Brain microvascular endothelial cell (primary cell): Measurements from ENCODE around the gene VPS18.
A peak's percentile ranks its signal among the peaks of the same experiment; 100 is the strongest.
"Not testable (repeated sequence)": the region's sequence is repeated elsewhere in the genome, so short reads cannot be mapped to it uniquely, and the experiment has no call there.

Source experiments
- DNase-seq: peaks from one replicate; pipeline ENCODE4 v3.0.0-alpha.2; 2020
- H3K27ac ChIP-seq: fragments of 250-450 bp; sonication (Bioruptor Pico); 2 replicates; pipeline ENCODE4 v1.5.1; 2020; ENCODE audit warnings: mild to moderate bottlenecking, moderate library complexity
- H3K27me3 ChIP-seq: fragments of 250-450 bp; sonication (Bioruptor Pico); replicated peaks from 2 replicates; pipeline ENCODE4 v1.5.1; 2020; ENCODE audit warnings: mild to moderate bottlenecking
- H3K36me3 ChIP-seq: fragments of 250-450 bp; sonication (Bioruptor Pico); replicated peaks from 2 replicates; pipeline ENCODE4 v1.5.1; 2020; ENCODE audit warnings: mild to moderate bottlenecking
- H3K4me3 ChIP-seq: 2 replicates; pipeline ENCODE4 v1.5.1; 2011; ENCODE audit warnings: low read depth, mild to moderate bottlenecking, control low read depth, low read length, moderate library complexity
- in situ Hi-C: cut with HindIII; loops from 2 replicates; pipeline ENCODE4 v1.10.0; 2017; ENCODE audit warnings: low sequenced_read_pairs, low pct_ligation_motif_present
- TF ChIP-seq, protein P1 (sequence below): IDR thresholded peaks from 2 replicates; pipeline ENCODE4 v1.5.1; 2011; ENCODE audit warnings: low read depth, mild to moderate bottlenecking, moderate library complexity, low read length, control low read depth, inconsistent platforms; ENCODE audit errors: missing control alignments

Gene VPS18

DNA sequence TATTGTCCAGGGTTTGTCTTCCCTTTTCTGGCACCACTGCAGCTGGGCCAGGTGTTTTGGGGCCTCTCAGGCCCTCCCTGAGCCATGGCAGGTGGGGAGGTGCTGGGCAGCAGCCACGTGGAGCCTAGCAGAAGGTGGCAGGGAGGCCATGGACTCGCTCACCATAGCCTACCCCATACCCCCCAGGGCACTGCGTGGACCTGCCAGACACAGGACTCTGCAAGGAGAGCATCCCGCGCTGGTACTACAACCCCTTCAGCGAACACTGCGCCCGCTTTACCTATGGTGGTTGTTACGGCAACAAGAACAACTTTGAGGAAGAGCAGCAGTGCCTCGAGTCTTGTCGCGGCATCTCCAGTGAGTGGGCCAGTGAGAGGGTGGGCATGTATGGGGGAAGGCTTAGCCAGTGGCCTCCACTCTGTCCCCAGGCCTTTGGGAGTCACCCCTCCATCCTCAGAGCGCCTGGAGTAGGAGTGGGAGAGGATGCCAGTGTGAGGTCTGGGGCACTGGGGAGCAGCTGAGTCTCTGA lies 38.5 kb upstream of the VPS18 start:
- in situ Hi-C loops = no loop called here
- Histone ChIP-seq H3K4me3 (no peak overlapping the region), H3K36me3 (no peaks in the 10 kb centered on the region), H3K27me3 (no peaks in the 10 kb centered on the region), H3K27ac (no peak overlapping the region)
- no peak for DNase-seq
- TF ChIP-seq, protein P1, sequence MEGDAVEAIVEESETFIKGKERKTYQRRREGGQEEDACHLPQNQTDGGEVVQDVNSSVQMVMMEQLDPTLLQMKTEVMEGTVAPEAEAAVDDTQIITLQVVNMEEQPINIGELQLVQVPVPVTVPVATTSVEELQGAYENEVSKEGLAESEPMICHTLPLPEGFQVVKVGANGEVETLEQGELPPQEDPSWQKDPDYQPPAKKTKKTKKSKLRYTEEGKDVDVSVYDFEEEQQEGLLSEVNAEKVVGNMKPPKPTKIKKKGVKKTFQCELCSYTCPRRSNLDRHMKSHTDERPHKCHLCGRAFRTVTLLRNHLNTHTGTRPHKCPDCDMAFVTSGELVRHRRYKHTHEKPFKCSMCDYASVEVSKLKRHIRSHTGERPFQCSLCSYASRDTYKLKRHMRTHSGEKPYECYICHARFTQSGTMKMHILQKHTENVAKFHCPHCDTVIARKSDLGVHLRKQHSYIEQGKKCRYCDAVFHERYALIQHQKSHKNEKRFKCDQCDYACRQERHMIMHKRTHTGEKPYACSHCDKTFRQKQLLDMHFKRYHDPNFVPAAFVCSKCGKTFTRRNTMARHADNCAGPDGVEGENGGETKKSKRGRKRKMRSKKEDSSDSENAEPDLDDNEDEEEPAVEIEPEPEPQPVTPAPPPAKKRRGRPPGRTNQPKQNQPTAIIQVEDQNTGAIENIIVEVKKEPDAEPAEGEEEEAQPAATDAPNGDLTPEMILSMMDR = no peak

DNA sequence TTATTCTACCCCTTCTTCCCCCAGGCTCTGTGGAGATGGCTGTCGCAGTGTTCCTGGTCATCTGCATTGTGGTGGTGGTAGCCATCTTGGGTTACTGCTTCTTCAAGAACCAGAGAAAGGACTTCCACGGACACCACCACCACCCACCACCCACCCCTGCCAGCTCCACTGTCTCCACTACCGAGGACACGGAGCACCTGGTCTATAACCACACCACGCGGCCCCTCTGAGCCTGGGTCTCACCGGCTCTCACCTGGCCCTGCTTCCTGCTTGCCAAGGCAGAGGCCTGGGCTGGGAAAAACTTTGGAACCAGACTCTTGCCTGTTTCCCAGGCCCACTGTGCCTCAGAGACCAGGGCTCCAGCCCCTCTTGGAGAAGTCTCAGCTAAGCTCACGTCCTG lies 37.5 kb upstream of the VPS18 start:
- no peak for DNase-seq
- Histone ChIP-seq H3K27ac (no peak overlapping the region), H3K4me3 (no peak overlapping the region), H3K36me3 (no peaks in the 10 kb centered on the region), H3K27me3 (no peaks in the 10 kb centered on the region)
- TF ChIP-seq, protein P1 = no peak
- in situ Hi-C loops = no loop called here

DNA sequence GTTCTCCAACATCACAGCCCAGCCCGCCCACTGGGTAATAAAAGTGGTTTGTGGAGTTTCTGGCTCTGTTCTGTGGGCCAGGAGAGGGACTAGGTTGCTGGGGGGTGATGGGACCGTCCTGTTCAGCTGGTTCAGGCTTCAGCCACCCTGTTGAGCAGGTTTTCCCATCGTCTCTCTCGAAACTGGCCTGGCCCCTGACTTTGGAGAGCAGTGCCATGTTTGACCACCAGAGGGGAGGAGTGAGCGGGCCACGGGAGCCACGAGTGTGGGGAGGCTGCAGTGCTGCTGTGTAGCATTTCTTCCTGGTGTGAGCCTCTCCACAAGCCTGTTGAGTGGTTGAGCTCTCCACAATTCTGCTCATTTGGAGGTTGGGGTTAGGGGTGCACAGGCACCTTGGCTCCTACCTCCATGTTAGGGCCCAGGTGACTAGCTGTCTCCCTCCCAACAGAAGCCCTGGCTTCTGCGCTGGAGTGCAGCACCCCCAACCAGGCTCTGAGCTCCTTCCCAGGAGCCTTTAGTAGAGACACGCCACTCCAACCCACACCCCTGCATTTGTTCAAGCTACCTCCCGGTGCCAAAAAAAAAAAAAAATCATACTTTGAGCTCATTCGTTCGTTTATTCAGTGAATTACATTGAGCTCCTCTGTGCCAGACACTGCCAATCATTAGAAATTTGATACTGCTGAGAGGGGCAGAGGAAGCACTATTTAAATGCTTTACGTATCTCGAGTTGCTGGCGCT lies 36.5 kb upstream of the VPS18 start:
- H3K27ac ChIP-seq = no peak overlapping the region

DNA sequence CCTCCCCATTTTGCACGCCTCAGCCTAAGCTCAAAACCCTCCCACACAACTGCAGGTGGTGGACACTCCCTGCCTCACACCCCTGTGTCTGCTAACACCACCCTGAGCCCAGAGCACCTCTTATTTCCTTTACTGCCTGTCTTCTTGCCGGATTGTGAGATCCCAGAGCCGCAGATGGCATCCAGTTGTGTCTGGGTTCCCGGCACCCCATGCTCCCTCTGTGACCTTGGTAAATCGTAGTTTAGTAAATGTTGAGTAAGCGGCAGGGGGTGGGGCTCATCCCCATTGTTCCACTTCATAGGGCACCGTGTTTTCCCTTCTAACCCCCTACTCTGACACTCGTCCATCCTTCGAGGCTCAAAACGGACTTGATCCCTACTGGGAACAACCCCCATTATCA lies 35.5 kb upstream of the VPS18 start:
- Histone ChIP-seq H3K4me3 (no peak overlapping the region), H3K36me3 (no peaks in the 10 kb centered on the region), H3K27me3 (no peaks in the 10 kb centered on the region), H3K27ac (no peak overlapping the region)
- no peak for DNase-seq
- in situ Hi-C loops = no loop called here
- TF ChIP-seq, protein P1 = no peak

More for the DNA sequence above, 36.5 kb upstream of the VPS18 start:
- peak; percentile 60 for DNase-seq
- Histone ChIP-seq H3K36me3 (no peaks in the 10 kb centered on the region), H3K27me3 (no peaks in the 10 kb centered on the region), H3K4me3 (no peak overlapping the region)
- in situ Hi-C loops = no loop called here
- TF ChIP-seq, protein P1 = peak; percentile 99

DNA sequence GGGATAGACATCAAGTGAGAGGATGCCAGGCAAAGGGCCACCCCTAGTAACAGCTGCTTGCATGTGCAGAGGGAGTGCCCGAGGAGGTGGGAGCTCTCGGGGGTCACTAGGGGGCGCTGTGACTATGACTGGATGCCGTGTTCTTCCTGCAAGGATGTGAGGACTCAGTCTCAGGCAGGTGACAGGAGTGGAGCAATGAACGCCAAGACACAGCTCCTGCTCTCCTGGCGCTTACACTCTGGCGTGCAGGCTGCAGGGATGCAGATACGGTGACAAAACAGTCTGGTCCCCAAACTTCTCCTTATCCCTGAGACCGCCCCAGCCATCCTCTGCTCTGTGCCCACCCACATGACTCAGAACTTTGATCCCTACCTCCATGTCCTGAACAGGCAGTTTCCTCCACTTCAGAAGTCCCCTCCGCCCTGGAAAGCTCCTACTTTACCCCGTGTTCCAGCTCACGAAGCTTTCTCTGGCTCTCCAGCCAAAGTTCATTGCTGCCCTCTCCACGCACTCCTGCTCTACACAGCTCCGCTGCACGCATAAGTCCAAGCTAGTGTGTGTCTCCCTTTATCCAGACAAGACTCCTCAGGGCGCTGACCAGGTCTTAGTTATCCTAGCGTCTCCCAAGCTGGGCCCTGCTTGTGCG lies 34.9 kb upstream of the VPS18 start:
- Histone ChIP-seq H3K4me3 (no peak overlapping the region), H3K27ac (no peak overlapping the region), H3K27me3 (no peaks in the 10 kb centered on the region), H3K36me3 (no peaks in the 10 kb centered on the region)
- in situ Hi-C loops = no loop called here
- TF ChIP-seq, protein P1 = peak; percentile 93
- peak; percentile 74 for DNase-seq

DNA sequence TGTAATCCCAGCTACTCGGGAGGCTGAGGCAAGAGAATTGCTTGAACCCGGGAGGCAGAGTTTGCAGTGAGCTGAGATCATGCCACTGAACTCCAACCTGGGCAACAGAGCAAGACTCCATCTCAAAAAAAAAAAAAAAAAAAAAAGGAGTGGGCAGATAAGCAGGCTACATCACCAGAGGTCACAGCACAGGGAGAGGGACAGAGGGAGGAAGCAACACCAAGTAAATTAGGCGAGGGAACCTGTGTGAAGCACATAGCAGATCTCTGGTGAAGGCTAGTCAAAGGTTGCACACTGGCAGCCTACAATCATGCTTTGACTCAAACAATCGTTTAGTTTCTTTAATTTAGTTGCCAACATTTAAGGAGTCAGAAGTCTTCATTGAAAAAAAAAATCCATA lies 33.1 kb upstream of the VPS18 start:
- H3K36me3 ChIP-seq, H3K27me3 ChIP-seq, in situ Hi-C loops, H3K27ac ChIP-seq, H3K4me3 ChIP-seq, DNase-seq: not testable (repeated sequence)
